ENCODE data around the gene MUC21.

DNA sequence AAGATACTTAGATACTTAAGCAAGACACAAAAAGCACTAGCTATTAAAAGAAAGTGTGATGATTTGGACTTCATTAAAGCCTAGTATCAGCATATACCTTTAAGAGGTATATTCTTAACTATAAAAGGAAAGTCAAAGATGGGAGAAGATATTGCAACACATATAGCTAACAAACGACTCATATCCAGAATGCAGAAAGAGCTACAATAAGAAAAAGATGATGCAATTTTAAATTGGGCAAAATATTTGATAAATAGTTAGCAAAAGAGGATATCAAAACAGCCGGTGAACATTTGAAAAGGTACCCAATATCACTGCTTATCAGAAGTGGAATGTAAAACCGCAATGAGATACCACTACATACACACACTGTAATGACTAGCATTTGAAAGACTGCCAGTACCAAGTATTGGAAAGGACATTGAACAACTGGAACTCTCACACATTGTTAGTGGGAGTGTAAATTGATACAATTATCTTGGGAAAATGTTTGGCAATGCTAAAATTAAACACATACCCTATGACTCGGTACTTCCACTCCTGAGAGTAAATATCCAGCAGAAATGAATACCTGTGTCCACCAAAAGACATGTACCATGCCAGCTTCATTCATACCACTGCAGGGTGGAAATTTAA, 52.5 kb downstream of the MUC21 start:
- TF ChIP-seq EZH2phosphoT487 (IDR thresholded peaks at IDR 0.05; ENCODE audit: borderline replicate concordance), result no peak
- TF ChIP-seq, protein P1, sequence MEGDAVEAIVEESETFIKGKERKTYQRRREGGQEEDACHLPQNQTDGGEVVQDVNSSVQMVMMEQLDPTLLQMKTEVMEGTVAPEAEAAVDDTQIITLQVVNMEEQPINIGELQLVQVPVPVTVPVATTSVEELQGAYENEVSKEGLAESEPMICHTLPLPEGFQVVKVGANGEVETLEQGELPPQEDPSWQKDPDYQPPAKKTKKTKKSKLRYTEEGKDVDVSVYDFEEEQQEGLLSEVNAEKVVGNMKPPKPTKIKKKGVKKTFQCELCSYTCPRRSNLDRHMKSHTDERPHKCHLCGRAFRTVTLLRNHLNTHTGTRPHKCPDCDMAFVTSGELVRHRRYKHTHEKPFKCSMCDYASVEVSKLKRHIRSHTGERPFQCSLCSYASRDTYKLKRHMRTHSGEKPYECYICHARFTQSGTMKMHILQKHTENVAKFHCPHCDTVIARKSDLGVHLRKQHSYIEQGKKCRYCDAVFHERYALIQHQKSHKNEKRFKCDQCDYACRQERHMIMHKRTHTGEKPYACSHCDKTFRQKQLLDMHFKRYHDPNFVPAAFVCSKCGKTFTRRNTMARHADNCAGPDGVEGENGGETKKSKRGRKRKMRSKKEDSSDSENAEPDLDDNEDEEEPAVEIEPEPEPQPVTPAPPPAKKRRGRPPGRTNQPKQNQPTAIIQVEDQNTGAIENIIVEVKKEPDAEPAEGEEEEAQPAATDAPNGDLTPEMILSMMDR (conservative IDR thresholded peaks at IDR 0.05; ENCODE audit: low read length), result no peak

Data from Loucy (cell line).